HEK293T (cell line): ENCODE measurements around the gene PCDH9.

Experiments
- ARNT ChIP-seq: fragments of 450-650 bp; IDR thresholded peaks from 2 replicates; pipeline ENCODE4 v1.6.1; 2017; ENCODE audit warnings: mild to moderate bottlenecking
- ELF4 ChIP-seq: fragments of 450-650 bp; IDR thresholded peaks from 2 replicates; pipeline ENCODE4 v1.6.1; 2017; ENCODE audit warnings: antibody characterized with exemption
- FOXA1 ChIP-seq: fragments of 450-650 bp; IDR thresholded peaks from 2 replicates; pipeline ENCODE4 v1.6.1; 2016; ENCODE audit warnings: mild to moderate bottlenecking
- FOXK2 ChIP-seq: fragments of 450-650 bp; IDR thresholded peaks from 2 replicates; pipeline ENCODE4 v1.6.1; 2016; ENCODE audit warnings: mild to moderate bottlenecking
- FOXM1 ChIP-seq: fragments of 450-650 bp; IDR thresholded peaks from 2 replicates; pipeline ENCODE4 v1.6.1; 2017; ENCODE audit warnings: mild to moderate bottlenecking, borderline replicate concordance
- NFRKB ChIP-seq: fragments of 450-650 bp; IDR thresholded peaks from 2 replicates; pipeline ENCODE4 v1.6.1; 2016; ENCODE audit warnings: mild to moderate bottlenecking, moderate library complexity
- PKNOX1 ChIP-seq: fragments of 450-650 bp; IDR thresholded peaks from 2 replicates; pipeline ENCODE4 v1.6.1; 2016
- SP1 ChIP-seq: fragments of 450-650 bp; IDR thresholded peaks from 2 replicates; pipeline ENCODE4 v1.6.1; 2017
- SUZ12 ChIP-seq: fragments of 450-650 bp; IDR thresholded peaks from 2 replicates; pipeline ENCODE4 v1.6.1; 2016; ENCODE audit warnings: mild to moderate bottlenecking
- TARDBP ChIP-seq: fragments of 450-650 bp; IDR thresholded peaks from 2 replicates; pipeline ENCODE4 v1.6.1; 2016
- ZNF384 ChIP-seq: fragments of 450-650 bp; IDR thresholded peaks from 2 replicates; pipeline ENCODE4 v1.6.1; 2016

DNA sequence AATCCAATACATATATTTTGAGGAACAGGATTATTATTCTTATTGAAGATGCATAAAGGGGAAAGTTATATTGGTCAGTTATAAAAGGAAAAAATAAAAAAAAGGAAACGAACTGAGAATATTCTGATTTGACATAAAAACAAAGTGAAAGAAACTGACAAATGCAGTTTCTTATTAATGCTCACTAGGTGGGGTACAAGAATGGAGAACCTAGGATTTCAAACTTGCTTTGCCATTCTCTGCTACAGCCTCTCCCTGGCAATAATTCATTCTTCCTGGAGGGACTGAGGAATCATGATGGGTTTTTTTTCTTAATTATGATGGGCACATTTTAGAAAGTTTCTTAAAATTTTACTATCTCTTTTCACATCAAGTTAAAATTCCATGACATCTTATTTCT is 154.9 kb downstream of the PCDH9 start:
- TF ChIP-seq FOXM1, result no peak
- no peak for TF ChIP-seq SP1
- TF ChIP-seq NFRKB, result no peak
- no peak for TF ChIP-seq ARNT
- no peak for TF ChIP-seq FOXA1
- no peak for TF ChIP-seq FOXK2
- no peak for TF ChIP-seq SUZ12
- no peak for TF ChIP-seq ELF4
- TF ChIP-seq TARDBP, result no peak
- TF ChIP-seq ZNF384, result no peak
- TF ChIP-seq PKNOX1, result peak; percentile 11; the same call in 1 of the 2 replicates
